Heart left ventricle (tissue), 13 donors: ENCODE measurements around the gene RUNX3.

Source experiments
- POLR2A ChIP-seq, 2 donors: fragments of 450-650 bp; IDR thresholded peaks; one replicate each; pipeline ENCODE4 v1.6.1; 2017; ENCODE audit warnings: antibody characterized with exemption in 2 of 2, mild to moderate bottlenecking in 2 of 2, moderate library complexity in 2 of 2
- TF ChIP-seq, protein P1 (sequence below), 12 donors: fragments of 200-600 bp; sonication (generic) in 4 of 12; IDR thresholded peaks; one replicate each; pipeline versions ENCODE4 v1.5.0 to v1.8.0; 2018 to 2022; ENCODE audit warnings: antibody characterized with exemption in 12 of 12, mild to moderate bottlenecking in 5 of 12
- donor health status: ischemic (EF 13 %, LVEDD 7.1; RV severe dilation, severe dysfunction).
- donor health status: DM: no; HTN: yes; CAD: no.
- donor health status: DM: no; HTN: no; CAD: no.
- donor health status: ischemic (EF 25% LVEDD 6.9; RV normal size, moderate dysfunction).
- donor health status: ischemic (EF 25% LVEDD 5.7; RV mildly dilated, moderate dysfunction).
- donor health status: ischemic (EF 35%, LVEDD 5.7; RV mildly dilated, moderate dysfunction).
- donor health status: nonischemic (EF 11% LVEDD 7.7; RV severe dilation, severe dysfunction).
- donor health status: DM: yes; HTN: yes; CAD: no.
- donor health status: PGD.
- donor health status: ischemic (EF 29% LVEDD 5.4; RV normal size, mild dysfunction).
- donor health status: nonischemic (EF 23%, LVEDD 6.1; RV moderate dilation, normal function).

DNA sequence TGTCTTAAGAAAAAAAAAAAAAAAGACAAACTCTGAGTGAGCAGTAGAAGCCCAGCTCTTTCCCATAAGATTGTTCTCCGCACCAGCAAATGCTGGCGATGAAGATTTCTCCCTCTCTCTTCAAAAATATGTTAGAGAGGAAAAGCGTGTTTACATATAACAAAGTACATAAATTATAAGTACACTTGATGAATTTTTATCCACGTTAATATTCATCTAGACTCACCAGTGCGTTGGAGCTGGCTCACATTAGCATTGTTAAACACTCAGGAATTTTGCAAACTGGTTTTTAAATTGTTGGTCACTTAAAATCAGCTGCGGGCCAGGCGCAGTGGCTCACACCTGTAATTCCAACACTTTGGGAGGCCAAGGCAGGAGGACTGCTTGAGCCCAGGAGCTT lies 56.0 kb downstream of the RUNX3 start:
- TF ChIP-seq POLR2A (IDR thresholded peaks at IDR 0.05): no peak
- TF ChIP-seq, protein P1, sequence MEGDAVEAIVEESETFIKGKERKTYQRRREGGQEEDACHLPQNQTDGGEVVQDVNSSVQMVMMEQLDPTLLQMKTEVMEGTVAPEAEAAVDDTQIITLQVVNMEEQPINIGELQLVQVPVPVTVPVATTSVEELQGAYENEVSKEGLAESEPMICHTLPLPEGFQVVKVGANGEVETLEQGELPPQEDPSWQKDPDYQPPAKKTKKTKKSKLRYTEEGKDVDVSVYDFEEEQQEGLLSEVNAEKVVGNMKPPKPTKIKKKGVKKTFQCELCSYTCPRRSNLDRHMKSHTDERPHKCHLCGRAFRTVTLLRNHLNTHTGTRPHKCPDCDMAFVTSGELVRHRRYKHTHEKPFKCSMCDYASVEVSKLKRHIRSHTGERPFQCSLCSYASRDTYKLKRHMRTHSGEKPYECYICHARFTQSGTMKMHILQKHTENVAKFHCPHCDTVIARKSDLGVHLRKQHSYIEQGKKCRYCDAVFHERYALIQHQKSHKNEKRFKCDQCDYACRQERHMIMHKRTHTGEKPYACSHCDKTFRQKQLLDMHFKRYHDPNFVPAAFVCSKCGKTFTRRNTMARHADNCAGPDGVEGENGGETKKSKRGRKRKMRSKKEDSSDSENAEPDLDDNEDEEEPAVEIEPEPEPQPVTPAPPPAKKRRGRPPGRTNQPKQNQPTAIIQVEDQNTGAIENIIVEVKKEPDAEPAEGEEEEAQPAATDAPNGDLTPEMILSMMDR (IDR thresholded peaks at IDR 0.05): no peak
